Uterus (tissue), 4 donors: ENCODE measurements around the gene HPSE2. TPM values are rescaled to one million over a fixed set of nuclear protein-coding genes. Genes with fewer than 3 reads are reported as not detected.

Experiments used
- DNase-seq, 2 donors: peaks; one replicate each; pipeline ENCODE4 v3.0.0-alpha.2; 2019 to 2020
- H3K27ac ChIP-seq, 2 donors: fragments of 200-600 bp; sonication (generic); 1 replicate in 1 of 2; 2 replicates in 1 of 2; pipeline ENCODE4 v1.5.1; 2016 to 2018
- H3K27me3 ChIP-seq, 2 donors: fragments of 200-600 bp; sonication (generic); one replicate each; pipeline ENCODE4 v1.5.1; 2018 to 2019; ENCODE audit warnings: control low read depth in 1 of 2
- H3K36me3 ChIP-seq, 2 donors: fragments of 200-600 bp; sonication (generic); one replicate each; pipeline ENCODE4 v1.5.1; 2019; ENCODE audit warnings: control low read depth in 1 of 2
- H3K4me1 ChIP-seq, 2 donors: fragments of 200-600 bp; sonication (generic); one replicate each; pipeline ENCODE4 v1.5.1; 2018 to 2019; ENCODE audit warnings: control low read depth in 1 of 2
- H3K4me3 ChIP-seq, 2 donors: fragments of 200-600 bp; sonication (generic); 1 replicate in 1 of 2; 2 replicates in 1 of 2; pipeline ENCODE4 v1.5.1; 2018 to 2019; ENCODE audit warnings: mild to moderate bottlenecking in 1 of 2
- H3K9me3 ChIP-seq, 2 donors: fragments of 200-600 bp; sonication (generic); one replicate each; pipeline ENCODE4 v1.5.1; 2019; ENCODE audit warnings: control low read depth in 1 of 2
- POLR2A ChIP-seq, 2 donors: fragments of 450-650 bp; IDR thresholded peaks; one replicate each; pipeline ENCODE4 v1.6.1; 2016; ENCODE audit warnings: antibody characterized with exemption in 2 of 2, mild to moderate bottlenecking in 1 of 2, moderate library complexity in 1 of 2
- intact Hi-C: fragments of 100-400 bp; cut with DNase I; formaldehyde crosslinking; loops from one replicate; pipeline ENCODE4 v1.15.1; 2023; ENCODE audit warnings: low total_unique reads
- total RNA-seq, 4 donors: library from RNA; depleted of rRNA in 3 of 4; stranded (reverse); fragments of >200 nt in 3 of 4; gene quantifications; one replicate each; pipeline versions ENCODE4 v1.1.0 to v1.2.4, GENCODE V29; 2014 to 2023
- TF ChIP-seq, protein P1 (sequence below), 4 experiments: fragments of 200-600 bp in 2 of 4; fragments of 450-650 bp in 2 of 4; sonication (generic) in 2 of 4; IDR thresholded peaks; one replicate each; pipeline ENCODE4 v1.5.1; 2016 to 2019; ENCODE audit warnings: antibody characterized with exemption in 4 of 4, mild to moderate bottlenecking in 2 of 4, moderate library complexity in 1 of 4
- donor health status: DM: yes; HTN: yes; CAD: no.

HPSE2 gene
- total RNA-seq, 4 donors from 2014 or later, result 7.0 to 13.6 (median 7.7) TPM; not detected in 1

DNA sequence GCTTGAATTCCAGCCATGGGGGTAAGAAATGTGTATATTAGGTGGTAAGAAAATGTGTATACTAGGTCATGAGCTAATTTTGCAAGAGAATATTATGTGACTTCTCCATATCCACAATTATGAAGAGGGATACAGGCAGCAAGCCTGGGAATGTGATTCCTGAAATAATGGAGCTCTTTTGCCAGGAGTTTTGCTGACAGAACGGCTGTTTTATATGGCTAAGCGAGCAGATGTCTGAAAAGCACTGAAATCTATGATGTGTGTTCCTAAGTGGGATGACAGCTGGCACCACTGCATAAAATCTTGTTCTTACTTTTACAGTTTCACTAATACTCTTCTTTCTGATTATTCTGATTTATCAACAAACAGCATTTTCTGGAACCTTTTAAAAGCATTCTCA lies 402.9 kb downstream of the HPSE2 start:
- no peaks in the 10 kb centered on the region for H3K4me1 ChIP-seq
- no peaks in the 10 kb centered on the region for H3K9me3 ChIP-seq
- no peak for DNase-seq
- H3K27ac ChIP-seq, result no peak overlapping the region
- no peak overlapping the region for H3K4me3 ChIP-seq
- intact Hi-C loops, result no loop called here
- no peaks in the 10 kb centered on the region for H3K27me3 ChIP-seq
- no peaks in the 10 kb centered on the region for H3K36me3 ChIP-seq
- no peak for TF ChIP-seq POLR2A (IDR thresholded peaks at IDR 0.05)
- TF ChIP-seq, protein P1, sequence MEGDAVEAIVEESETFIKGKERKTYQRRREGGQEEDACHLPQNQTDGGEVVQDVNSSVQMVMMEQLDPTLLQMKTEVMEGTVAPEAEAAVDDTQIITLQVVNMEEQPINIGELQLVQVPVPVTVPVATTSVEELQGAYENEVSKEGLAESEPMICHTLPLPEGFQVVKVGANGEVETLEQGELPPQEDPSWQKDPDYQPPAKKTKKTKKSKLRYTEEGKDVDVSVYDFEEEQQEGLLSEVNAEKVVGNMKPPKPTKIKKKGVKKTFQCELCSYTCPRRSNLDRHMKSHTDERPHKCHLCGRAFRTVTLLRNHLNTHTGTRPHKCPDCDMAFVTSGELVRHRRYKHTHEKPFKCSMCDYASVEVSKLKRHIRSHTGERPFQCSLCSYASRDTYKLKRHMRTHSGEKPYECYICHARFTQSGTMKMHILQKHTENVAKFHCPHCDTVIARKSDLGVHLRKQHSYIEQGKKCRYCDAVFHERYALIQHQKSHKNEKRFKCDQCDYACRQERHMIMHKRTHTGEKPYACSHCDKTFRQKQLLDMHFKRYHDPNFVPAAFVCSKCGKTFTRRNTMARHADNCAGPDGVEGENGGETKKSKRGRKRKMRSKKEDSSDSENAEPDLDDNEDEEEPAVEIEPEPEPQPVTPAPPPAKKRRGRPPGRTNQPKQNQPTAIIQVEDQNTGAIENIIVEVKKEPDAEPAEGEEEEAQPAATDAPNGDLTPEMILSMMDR (IDR thresholded peaks at IDR 0.05), result no peak

DNA sequence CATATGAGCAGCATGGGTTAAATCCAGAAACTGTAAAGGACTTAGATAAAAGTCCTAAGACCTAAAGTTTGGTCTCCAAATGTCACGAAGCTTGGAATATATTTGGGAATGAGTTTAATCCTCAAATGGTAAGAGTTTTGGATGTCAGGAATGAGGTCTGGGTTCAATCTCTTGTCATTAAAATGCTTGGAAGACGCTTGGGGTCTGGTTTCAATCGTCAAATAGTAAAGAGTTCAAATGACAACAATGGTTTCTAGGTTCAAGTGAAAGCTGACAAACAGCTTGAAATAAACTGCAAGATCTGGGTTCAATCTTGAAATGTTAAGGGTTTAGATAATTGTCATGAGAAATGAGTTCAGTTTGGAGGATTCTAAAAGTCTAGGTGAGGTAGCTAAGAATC lies 403.5 kb downstream of the HPSE2 start:
- DNase-seq, result no peak
- H3K9me3 ChIP-seq, result no peaks in the 10 kb centered on the region
- H3K4me1 ChIP-seq, result no peaks in the 10 kb centered on the region
- no peak overlapping the region for H3K27ac ChIP-seq
- TF ChIP-seq, protein P1 (IDR thresholded peaks at IDR 0.05), result no peak
- no peak for TF ChIP-seq POLR2A (IDR thresholded peaks at IDR 0.05)
- no peaks in the 10 kb centered on the region for H3K36me3 ChIP-seq
- H3K27me3 ChIP-seq, result no peaks in the 10 kb centered on the region
- intact Hi-C loops, result no loop called here
- H3K4me3 ChIP-seq, result no peak overlapping the region

DNA sequence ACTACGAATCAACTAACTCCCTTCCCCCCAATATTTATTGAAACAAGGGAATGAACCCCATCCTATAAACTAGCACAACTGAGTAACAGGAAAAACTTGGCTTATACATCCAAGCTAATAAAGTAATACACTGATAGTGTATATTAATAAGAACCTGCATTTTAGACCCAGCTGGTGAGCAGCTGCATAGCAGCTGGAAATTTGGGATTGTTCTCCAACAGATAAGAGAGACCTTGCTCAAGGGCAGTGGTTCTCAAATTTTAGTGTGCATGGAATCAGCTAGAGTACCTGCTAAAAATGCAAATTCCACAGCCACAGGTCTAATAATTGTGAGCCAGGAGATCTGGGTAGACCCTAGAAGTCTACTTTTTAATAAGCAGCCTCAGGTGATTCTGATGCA lies 404.3 kb downstream of the HPSE2 start:
- H3K27me3 ChIP-seq, result no peaks in the 10 kb centered on the region
- no peaks in the 10 kb centered on the region for H3K4me1 ChIP-seq
- H3K9me3 ChIP-seq, result no peaks in the 10 kb centered on the region
- intact Hi-C loops, result no loop called here
- H3K4me3 ChIP-seq, result no peak overlapping the region
- no peak overlapping the region for H3K27ac ChIP-seq
- DNase-seq, result no peak
- no peak for TF ChIP-seq POLR2A (IDR thresholded peaks at IDR 0.05)
- TF ChIP-seq, protein P1 (IDR thresholded peaks at IDR 0.05), result no peak
- H3K36me3 ChIP-seq, result no peaks in the 10 kb centered on the region

DNA sequence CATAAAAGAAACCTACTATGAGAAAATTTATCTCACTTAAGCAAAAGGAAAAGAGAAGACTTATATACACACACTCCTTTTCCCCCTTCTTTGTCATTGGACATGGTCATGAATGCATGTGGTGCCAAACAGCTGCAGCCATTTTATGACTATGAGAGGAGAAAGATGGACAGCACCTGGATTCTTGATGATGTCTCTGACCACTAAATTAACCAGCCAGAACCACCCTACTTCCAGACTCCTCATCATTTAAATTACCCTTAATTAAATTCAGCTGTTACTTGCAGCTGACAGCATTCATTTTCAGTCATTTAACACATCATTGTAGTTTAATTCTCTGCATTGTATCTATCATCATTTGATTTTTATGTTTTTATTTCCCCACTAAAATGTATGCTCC lies 409.9 kb downstream of the HPSE2 start:
- intact Hi-C loops, result no loop called here
- H3K36me3 ChIP-seq, result no peaks in the 10 kb centered on the region
- DNase-seq, result no peak
- H3K27me3 ChIP-seq, result no peaks in the 10 kb centered on the region
- no peaks in the 10 kb centered on the region for H3K9me3 ChIP-seq
- H3K4me3 ChIP-seq, result no peak overlapping the region
- TF ChIP-seq POLR2A (IDR thresholded peaks at IDR 0.05), result no peak
- TF ChIP-seq, protein P1 (IDR thresholded peaks at IDR 0.05), result no peak
- no peaks in the 10 kb centered on the region for H3K4me1 ChIP-seq
- H3K27ac ChIP-seq, result no peak overlapping the region

DNA sequence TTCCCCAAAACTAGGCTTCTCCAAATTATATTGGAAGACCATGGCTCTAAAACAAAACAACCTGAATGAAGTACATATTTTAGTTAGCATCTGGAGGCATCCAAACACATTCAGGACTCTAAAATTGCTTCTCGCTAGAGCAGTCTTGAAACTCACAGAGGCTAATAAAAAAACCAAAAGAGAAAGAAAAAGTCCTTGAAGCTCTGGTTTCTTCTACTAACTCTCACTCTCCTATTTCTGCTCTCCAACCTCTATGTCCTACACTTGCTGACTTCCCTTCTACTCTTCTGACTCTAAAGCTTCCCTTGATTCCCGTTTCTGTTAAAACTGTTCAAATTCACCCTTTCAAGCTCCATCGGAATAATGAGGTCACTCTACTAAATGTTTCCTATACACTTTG lies 418.3 kb downstream of the HPSE2 start:
- no peaks in the 10 kb centered on the region for H3K27me3 ChIP-seq
- no peak for TF ChIP-seq POLR2A (IDR thresholded peaks at IDR 0.05)
- TF ChIP-seq, protein P1 (IDR thresholded peaks at IDR 0.05), result no peak
- no peak for DNase-seq
- no peak overlapping the region for H3K27ac ChIP-seq
- H3K36me3 ChIP-seq, result no peaks in the 10 kb centered on the region
- H3K4me1 ChIP-seq, result no peaks in the 10 kb centered on the region
- no peak overlapping the region for H3K4me3 ChIP-seq
- intact Hi-C loops, result no loop called here
- H3K9me3 ChIP-seq, result no peaks in the 10 kb centered on the region
